ENCODE measurements around the gene ENO4. TPM values are rescaled to one million over a fixed set of nuclear protein-coding genes. Genes with fewer than 3 reads are reported as not detected.
A peak's percentile ranks its signal among the peaks of the same experiment; 100 is the strongest.

Gene ENO4
- total RNA-seq, 8 experiments from 2014 or later = 0.15 to 8.1 (median 1.2) TPM

DNA sequence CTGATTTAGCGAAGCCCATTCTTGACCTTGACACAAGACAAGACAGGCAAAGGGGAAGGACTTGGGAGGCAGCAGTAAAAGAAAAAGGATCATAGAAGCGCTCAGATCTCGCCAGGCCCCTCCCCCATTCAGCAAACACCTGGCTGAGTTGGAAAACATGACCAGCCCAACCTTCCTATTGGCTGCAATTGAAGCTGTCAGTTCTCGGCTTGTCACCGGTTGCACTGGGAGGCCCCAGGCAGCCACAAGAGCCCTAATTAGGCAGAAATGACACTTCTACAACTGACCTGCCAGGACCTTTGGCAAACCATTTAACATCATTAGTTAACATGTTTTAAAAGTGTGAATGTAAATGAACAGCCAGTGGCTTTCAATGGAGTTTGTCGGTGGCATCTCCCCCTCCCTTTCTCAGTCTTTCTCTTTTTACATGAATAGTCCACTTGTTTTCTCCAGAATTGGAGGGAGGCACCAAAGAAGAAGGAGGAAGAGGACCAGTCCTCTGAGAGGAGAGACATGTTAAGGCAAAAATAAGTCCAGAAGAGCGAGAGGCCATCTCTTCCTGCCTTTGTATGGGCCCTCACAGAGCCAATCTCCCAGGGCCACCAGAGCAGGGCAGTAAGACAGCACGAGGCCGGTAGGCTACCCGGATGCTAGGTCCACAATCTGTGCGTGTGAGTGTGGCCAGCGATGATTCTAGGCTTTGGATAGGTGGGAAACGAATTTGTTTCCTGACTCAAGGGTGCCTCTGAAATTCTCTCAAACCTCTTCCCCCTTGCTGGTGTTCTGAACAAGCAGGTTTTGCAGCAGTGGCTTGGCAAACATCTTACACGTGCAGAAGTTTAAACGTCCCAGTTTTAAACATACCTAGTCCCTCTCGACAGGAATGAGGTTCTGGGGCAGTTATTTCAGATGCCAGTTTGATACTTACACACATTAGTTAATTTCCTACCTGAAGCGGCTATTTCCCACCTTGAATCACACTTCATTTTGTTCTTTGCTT is 15.0 kb upstream of the ENO4 start:
- ATAC-seq (replicated peaks in 6 of 8) = peak in 3 of 8 experiments; percentile 18 to 65 (median 63)
- Histone ChIP-seq H3K4me1 (replicated peaks in 1 of 2) (peaks cover 14 to 16% of the 10 kb centered on the region in 2 donors), H3K4me3 (no peak overlapping the region), H3K27ac (no peak overlapping the region)
- in situ Hi-C loops (cut with MboI; ENCODE audit: low pct_unique_long_range_greater_than_20kb in 2 of 9, low sequenced_read_pairs in 9 of 9, unreplicated experiment in 9 of 9) = no loop called here
- WGBS, 10 experiments = 27 to 93% (median 69%) methylated on average over 3 to 13 of the region's 17 CpGs; no CpG with 5 or more reads in 2 of the 10 experiments

DNA sequence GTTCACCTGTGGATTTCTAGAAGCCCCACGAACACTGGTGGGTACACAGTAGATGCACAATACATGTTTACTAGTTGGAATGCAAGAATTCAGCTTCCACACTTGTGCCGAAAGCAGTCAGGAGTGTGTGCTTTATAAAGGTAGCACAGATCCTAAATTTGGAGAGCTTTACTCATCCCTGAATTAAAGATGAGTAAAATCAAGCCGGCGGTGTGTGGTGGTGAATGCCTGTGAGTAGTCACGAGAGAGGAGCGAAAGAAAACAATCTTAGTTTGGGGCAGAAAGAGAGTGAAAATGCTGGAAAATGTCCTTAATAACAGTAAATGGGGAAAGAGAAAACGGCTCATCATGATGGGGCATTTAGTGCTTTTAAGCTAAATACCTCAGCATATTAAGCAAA is 13.6 kb upstream of the ENO4 start:
- ATAC-seq (replicated peaks in 6 of 8) = no peak
- Histone ChIP-seq H3K4me1 (replicated peaks in 1 of 2) (peaks cover 14 to 16% of the 10 kb centered on the region in 2 donors), H3K4me3 (no peak overlapping the region)

DNA sequence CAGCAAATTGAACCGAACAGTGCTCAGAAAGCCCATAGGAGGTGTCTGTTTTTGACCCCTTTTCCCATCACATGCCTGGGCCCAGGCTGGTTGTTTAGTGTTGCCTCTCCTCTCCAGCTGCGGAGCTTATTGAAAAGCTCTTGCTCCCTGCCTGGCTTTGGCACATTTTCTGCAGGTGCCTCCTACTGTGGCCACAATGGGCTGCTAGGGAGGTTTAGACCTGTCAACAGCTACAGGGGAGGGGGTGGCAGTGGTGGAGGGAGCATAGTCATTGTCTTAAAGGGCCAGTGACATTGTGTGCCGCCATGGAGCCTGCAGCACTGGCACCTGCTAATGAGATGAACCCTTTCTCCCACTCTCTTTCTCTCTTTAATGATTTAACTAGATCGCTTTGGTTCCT is 13.2 kb upstream of the ENO4 start:
- peak in 6 of 8 experiments; percentile 51 to 97 (median 92) for ATAC-seq (replicated peaks in 6 of 8)
- in situ Hi-C loops (cut with MboI; ENCODE audit: low pct_unique_long_range_greater_than_20kb in 2 of 9, low sequenced_read_pairs in 9 of 9, unreplicated experiment in 9 of 9) = no loop called here
- 10 to 71% (median 33%) methylated on average over 1 to 4 of the region's 4 CpGs; no CpG with 5 or more reads in 2 of the 10 experiments for WGBS, 10 experiments
- Histone ChIP-seq H3K27ac (no peak overlapping the region), H3K4me1 (replicated peaks in 1 of 2) (peaks cover 14 to 16% of the 10 kb centered on the region in 2 donors), H3K4me3 (no peak overlapping the region)

More for the DNA sequence above, 13.6 kb upstream of the ENO4 start:
- H3K27ac ChIP-seq = no peak overlapping the region
- 68 to 85% (median 74%) methylated on average over 3 to 7 of the region's 7 CpGs for WGBS, 10 experiments
- in situ Hi-C loops (cut with MboI; ENCODE audit: low pct_unique_long_range_greater_than_20kb in 2 of 9, low sequenced_read_pairs in 9 of 9, unreplicated experiment in 9 of 9) = no loop called here

DNA sequence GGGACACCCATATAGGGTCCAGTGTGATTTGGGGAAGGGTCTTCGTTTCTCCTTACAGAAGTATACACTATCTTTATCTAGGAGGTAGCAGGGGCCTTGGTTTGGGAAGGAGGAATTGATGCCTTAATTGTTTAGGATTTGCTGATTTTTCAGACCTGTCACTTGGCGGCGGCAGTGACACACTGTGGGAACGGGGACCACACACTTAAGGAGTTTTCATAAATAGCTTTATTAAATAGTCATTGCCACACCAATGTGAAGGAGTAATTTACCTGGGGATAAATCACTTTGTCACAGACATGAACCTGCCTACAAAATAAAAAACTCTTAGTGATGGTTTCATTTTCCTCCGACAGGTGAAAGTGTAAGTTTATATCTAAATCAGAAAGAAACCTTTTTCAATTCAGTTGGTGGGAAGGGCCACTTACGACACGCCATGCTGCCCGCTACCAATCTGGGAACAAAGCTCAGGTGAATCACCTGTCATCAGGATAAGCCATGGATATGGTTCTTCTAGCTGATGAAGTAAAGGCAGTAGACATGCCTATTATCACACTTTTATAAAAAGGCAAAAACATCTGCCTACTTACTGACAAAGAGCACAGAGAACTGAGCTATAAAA is 12.3 kb upstream of the ENO4 start:
- in situ Hi-C loops (cut with MboI; ENCODE audit: low pct_unique_long_range_greater_than_20kb in 2 of 9, low sequenced_read_pairs in 9 of 9, unreplicated experiment in 9 of 9) = no loop called here
- no peak overlapping the region for H3K4me3 ChIP-seq
- no peak for ATAC-seq (replicated peaks in 6 of 8)
- peaks cover 14 to 16% of the 10 kb centered on the region in 2 donors for H3K4me1 ChIP-seq (replicated peaks in 1 of 2)
- no peak overlapping the region for H3K27ac ChIP-seq
- 51 to 100% (median 75%) methylated on average over 1 to 8 of the region's 8 CpGs; no CpG with 5 or more reads in 1 of the 10 experiments for WGBS, 10 experiments

DNA sequence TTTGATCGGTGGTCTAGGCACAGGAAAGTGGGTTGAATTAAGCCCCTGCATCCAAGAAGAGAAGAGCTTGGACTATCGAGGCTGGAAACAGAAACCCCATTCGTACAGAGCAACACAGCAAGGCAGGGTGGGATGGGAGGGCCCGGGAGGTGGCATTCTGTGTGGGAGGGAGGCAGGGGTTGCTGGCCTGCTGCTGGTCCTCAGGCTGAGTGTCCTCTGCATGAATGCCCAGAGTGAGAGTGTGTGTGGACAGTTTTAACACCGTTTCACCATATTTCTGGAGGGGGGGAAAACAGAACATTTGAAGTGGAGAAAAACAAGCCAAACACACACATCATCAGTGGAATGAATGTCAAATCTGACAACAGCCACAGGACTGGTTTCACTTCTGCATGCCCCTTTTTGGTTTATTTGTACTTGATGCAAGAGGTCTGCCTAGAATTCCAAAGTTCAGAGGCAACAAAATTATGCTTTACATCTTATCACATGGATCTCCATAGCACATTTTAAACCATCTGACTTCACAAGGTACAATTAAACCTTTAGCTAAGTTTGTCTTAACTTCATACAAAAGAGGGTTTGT is 11.1 kb upstream of the ENO4 start:
- WGBS, 10 experiments = 62 to 100% (median 80%) methylated on average over 1 to 4 of the region's 5 CpGs; no CpG with 5 or more reads in 5 of the 10 experiments
- in situ Hi-C loops (cut with MboI; ENCODE audit: low pct_unique_long_range_greater_than_20kb in 2 of 9, low sequenced_read_pairs in 9 of 9, unreplicated experiment in 9 of 9) = no loop called here
- ATAC-seq (replicated peaks in 6 of 8) = no peak
- peaks cover 14 to 16% of the 10 kb centered on the region in 2 donors for H3K4me1 ChIP-seq (replicated peaks in 1 of 2)
- H3K4me3 ChIP-seq = no peak overlapping the region
- no peak overlapping the region for H3K27ac ChIP-seq

DNA sequence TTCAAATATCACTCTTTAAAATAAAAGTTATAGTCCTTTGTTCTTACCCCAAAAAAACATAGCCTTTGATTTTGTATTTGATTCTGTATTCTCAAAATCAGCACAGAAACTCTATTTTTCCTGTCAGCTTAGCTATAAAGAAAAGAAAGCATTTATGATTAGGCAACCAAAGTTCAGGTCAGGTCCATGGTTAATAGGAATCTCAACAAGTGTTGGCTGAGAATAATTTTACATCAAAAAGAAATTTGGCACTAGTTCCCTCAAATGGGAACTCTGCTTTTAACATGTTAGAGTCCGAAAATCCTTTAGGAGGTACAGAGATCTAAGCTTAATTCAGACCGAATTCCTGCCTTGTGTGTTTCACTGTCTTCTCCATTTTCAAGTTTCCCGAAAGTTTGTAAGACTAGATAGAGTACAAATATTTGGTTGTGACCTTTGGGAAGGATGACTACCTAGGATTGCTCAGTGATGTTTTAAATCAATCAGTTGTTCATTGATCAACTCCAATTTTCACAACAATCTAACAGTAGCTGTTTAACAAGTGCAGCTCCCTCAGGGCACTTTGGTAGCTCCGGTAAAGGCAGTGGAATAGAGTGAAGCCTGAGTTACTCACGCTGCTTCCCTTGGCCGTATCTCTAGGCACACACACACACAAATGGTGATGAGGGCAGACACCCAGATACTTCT is 8.8 kb upstream of the ENO4 start:
- peaks cover 5 to 8% of the 10 kb centered on the region in 2 donors for H3K4me1 ChIP-seq (replicated peaks in 1 of 2)
- in situ Hi-C loops (cut with MboI; ENCODE audit: low pct_unique_long_range_greater_than_20kb in 2 of 9, low sequenced_read_pairs in 9 of 9, unreplicated experiment in 9 of 9) = no loop called here
- no peak for ATAC-seq (replicated peaks in 6 of 8)

DNA sequence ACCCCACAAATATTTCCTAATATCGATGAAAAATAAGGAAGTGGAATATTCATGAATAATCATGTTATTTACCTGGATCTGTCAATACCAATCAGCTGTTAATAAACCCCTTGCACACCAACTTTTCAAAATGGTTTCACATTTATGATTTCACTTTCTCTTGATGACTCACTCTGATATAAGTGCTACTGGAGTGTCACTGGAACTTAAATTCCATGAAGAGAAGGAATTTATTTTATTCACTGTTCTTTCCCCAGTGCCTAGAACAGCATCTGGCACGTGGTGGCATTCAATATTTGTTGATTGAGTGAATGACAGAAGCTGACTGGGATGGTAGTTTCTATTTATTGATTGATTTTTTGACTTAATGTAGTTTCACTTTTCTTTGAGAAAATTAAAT is 3.5 kb upstream of the ENO4 start:
- Histone ChIP-seq H3K4me1 (replicated peaks in 1 of 2) (peaks cover 11 to 14% of the 10 kb centered on the region in 2 donors), H3K4me3 (no peak overlapping the region), H3K27ac (no peak overlapping the region)
- peak in 1 of 8 experiments; percentile 2 for ATAC-seq (replicated peaks in 6 of 8)
- in situ Hi-C loops (cut with MboI; ENCODE audit: low pct_unique_long_range_greater_than_20kb in 2 of 9, low sequenced_read_pairs in 9 of 9, unreplicated experiment in 9 of 9) = no loop called here
- 0 to 94% (median 70%) methylated on average over 1 to 2 of the region's 2 CpGs for WGBS, 10 experiments

More for the DNA sequence above, 8.8 kb upstream of the ENO4 start:
- H3K4me3 ChIP-seq = no peak overlapping the region
- whole genome bisulfite sequencing, 10 experiments = 69 to 100% (median 83%) methylated on average over 1 to 6 of the region's 6 CpGs; no CpG with 5 or more reads in 1 of the 10 experiments
- no peak overlapping the region for H3K27ac ChIP-seq

DNA sequence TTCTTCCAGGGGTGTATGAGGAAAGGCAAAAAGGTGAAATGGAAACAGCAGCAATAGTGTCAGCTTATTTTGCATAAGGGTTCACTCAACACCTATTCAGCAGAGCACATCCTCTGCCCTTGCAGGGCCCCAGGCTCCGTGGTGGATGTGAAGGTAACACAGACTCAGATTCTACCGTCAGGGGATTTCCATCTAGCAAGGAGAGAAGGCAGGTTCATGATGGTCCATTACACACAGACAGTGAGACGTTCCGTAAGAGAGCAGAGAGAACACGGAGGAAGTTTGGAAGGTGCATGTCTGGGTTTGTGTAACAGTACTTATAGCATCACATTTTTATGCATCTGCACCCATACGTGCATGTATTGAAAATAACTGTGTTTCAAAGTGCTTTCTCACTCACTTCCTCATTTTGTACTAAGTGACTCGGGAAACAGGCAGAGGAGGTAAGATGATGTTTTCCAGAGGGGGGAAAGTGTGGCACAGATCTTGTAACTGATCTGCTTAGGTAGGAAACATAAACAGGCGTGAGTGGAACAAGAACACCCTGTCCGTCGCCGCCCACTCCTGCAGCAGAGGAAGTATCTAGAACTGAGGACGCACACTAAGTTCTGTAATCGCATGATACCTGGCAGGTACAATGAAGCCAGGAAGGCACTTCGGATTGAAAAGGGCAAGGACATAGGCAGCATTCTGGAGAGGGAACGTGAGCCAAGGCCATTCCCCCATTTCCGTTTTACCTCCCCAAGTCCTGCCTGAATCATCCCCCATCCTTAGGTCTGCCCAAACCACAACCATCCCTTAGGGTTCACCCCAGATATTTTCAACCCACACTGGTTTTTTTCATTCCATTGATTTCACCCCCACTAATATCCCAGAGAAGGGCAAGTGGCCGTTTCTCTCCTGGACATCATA is 1.0 kb upstream of the ENO4 start:
- ATAC-seq (replicated peaks in 6 of 8) = no peak
- peak overlapping the region; percentile 78 to 80 for H3K27ac ChIP-seq
- peak overlapping the region; percentile 49 to 70 (median 62) for H3K4me3 ChIP-seq
- in situ Hi-C loops (cut with MboI; ENCODE audit: low pct_unique_long_range_greater_than_20kb in 2 of 9, low sequenced_read_pairs in 9 of 9, unreplicated experiment in 9 of 9) = no loop called here
- WGBS, 10 experiments = 62 to 100% (median 80%) methylated on average over 2 to 11 of the region's 17 CpGs
- H3K4me1 ChIP-seq (replicated peaks in 1 of 2) = peaks cover 11 to 14% of the 10 kb centered on the region in 2 donors

DNA sequence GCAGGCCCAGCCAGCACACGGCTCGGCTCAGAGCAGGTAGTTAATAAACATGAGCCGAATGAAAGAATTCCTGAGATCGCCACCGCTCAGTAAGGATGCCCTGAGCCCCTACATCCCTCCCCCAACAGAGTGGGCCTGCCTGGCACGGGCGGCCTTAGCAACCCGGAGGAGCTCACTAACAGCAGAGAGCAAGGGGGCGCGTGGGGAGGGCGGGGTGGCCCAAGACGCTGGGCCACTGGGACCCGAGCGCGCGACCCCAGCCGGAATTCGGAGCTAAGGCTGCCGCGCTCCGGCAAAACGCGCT is 403 bp upstream of the ENO4 start:
- 0 to 8% (median 0%) methylated on average over 2 to 6 of the region's 23 CpGs; no CpG with 5 or more reads in 6 of the 10 experiments for WGBS, 10 experiments
- Histone ChIP-seq H3K27ac (peak overlapping the region; percentile 78 to 80), H3K4me3 (peak overlapping the region; percentile 49 to 70 (median 62)), H3K4me1 (replicated peaks in 1 of 2) (peaks cover 11 to 14% of the 10 kb centered on the region in 2 donors)
- ATAC-seq (replicated peaks in 6 of 8) = peak; percentile 12 to 62 (median 49)
- in situ Hi-C loops (cut with MboI; ENCODE audit: low pct_unique_long_range_greater_than_20kb in 2 of 9, low sequenced_read_pairs in 9 of 9, unreplicated experiment in 9 of 9) = no loop called here

DNA sequence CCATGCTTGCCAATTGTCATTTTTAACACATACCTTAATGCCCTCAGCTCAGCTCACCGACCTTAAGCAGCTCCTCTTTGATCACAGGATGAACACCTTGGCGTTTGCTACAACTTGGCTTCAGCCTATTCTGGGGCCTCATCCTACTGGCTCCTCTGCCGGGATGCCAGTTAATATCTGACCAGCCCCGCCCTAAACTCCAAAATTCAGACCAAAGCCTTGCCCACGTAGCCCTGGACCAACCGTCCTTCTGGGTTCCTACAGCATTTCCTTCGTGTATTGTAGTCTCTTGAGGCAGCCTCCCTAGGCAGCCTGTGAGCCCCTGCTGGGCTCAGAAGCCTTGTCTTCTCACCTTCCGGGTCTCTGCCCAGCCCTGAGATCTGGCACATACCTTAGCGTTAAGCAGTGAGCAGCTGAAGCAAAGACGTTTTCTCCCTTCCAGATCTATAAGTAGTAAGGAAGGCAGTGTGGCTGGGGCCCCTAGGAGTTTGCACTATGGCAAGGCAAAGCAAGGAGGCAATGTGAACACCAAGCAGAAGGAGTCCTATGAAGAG is 836 bp downstream of the ENO4 start:
- in situ Hi-C loops (cut with MboI; ENCODE audit: low pct_unique_long_range_greater_than_20kb in 2 of 9, low sequenced_read_pairs in 9 of 9, unreplicated experiment in 9 of 9) = no loop called here
- Histone ChIP-seq H3K27ac (peak overlapping the region; percentile 71 to 75), H3K4me3 (peak overlapping the region; percentile 49 to 70 (median 62)), H3K4me1 (replicated peaks in 1 of 2) (peaks cover 11 to 14% of the 10 kb centered on the region in 2 donors)
- WGBS, 10 experiments = 14 to 52% (median 22%) methylated on average over 1 to 10 of the region's 10 CpGs; no CpG with 5 or more reads in 2 of the 10 experiments
- ATAC-seq (replicated peaks in 6 of 8) = no peak

DNA sequence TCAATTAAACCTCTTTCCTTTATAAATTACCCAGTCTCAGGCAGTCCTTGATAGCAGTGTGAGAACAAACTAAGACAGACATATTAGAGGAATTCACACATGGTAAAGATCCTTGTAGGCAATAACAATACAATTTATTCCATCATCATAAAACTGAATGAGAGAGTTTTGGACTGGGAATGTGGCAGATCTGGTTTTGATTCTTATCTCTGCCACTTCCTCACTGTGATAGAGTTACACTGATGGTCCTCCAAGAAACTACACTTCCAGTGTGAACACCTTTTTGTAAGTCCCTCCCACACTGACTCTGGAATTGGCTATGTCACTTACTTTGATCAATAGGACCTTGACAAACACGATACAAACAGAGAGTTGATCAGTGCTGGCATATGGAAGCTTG is 2.9 kb downstream of the ENO4 start:
- Histone ChIP-seq H3K4me1 (replicated peaks in 1 of 2) (peaks cover 11 to 14% of the 10 kb centered on the region in 2 donors), H3K4me3 (no peak overlapping the region), H3K27ac (no peak overlapping the region)
- in situ Hi-C loops (cut with MboI; ENCODE audit: low pct_unique_long_range_greater_than_20kb in 2 of 9, low sequenced_read_pairs in 9 of 9, unreplicated experiment in 9 of 9) = no loop called here
- 50 to 100% (median 60%) methylated on average over 1 of the region's 1 CpG; no CpG with 5 or more reads in 7 of the 10 experiments for WGBS, 10 experiments
- no peak for ATAC-seq (replicated peaks in 6 of 8)

All from motor neuron (in vitro differentiated cells).